B cell (primary cell): ENCODE measurements around the gene PRR9.

Experiments
- EZH2 ChIP-seq: IDR thresholded peaks from 2 replicates; pipeline ENCODE4 v1.6.1; 2012; ENCODE audit warnings: borderline replicate concordance, low read depth, mild to moderate bottlenecking, moderate library complexity, low read length; ENCODE audit not compliant: insufficient read depth, poor library complexity, severe bottlenecking
- TF ChIP-seq, protein P1 (sequence below): fragments of 200-600 bp; IDR thresholded peaks from one replicate; pipeline ENCODE4 v1.8.0; 2022; ENCODE audit warnings: antibody characterized with exemption, mild to moderate bottlenecking

DNA sequence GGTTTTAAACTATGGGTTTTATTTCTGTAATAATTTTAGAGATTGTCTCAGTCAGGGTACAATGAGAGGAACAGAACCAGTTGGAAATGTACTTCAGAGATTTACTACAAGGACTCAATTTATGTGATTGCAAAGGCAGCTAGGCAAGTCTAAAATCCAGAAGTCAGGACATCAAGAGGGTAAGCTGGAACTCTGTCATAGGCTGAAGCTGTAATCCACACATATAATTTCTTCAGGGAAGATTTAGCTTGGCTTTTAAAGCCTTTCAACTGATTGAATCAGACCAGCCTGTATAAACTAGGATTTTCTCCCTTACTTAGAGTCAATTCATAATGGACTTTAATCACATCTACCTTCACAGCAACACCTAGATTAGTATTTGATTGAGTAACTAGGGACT lies 38.5 kb upstream of the PRR9 start:
- TF ChIP-seq, protein P1, sequence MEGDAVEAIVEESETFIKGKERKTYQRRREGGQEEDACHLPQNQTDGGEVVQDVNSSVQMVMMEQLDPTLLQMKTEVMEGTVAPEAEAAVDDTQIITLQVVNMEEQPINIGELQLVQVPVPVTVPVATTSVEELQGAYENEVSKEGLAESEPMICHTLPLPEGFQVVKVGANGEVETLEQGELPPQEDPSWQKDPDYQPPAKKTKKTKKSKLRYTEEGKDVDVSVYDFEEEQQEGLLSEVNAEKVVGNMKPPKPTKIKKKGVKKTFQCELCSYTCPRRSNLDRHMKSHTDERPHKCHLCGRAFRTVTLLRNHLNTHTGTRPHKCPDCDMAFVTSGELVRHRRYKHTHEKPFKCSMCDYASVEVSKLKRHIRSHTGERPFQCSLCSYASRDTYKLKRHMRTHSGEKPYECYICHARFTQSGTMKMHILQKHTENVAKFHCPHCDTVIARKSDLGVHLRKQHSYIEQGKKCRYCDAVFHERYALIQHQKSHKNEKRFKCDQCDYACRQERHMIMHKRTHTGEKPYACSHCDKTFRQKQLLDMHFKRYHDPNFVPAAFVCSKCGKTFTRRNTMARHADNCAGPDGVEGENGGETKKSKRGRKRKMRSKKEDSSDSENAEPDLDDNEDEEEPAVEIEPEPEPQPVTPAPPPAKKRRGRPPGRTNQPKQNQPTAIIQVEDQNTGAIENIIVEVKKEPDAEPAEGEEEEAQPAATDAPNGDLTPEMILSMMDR: no peak
- no peak for TF ChIP-seq EZH2
